OCI-LY7 (cell line): Measurements from ENCODE around the gene CELF2. TPM values are rescaled to one million over a fixed set of nuclear protein-coding genes. Genes with fewer than 3 reads are reported as not detected.

Experiments
- BruUV-seq: library from RNA; stranded (reverse); fragments of 400-500 nt; replicated peaks from 2 replicates; lab custom pipeline; 2021; lab: Mats Ljungman, UMichigan
- CTCF ChIA-PET: fragments of 300-600 bp; sonication (Branson Sonifier 250); formaldehyde crosslinking; loops from one replicate; lab custom pipeline; 2022; ENCODE audit warnings: antibody characterized with exemption; ENCODE audit not compliant: unreplicated experiment; lab: Charles Lee
- POLR2A ChIA-PET: fragments of 300-600 bp; sonication (Branson Sonifier 250); formaldehyde crosslinking; loops from one replicate; lab custom pipeline; 2022; ENCODE audit warnings: antibody characterized with exemption; lab: Charles Lee
- DNase-seq: peaks from one replicate; pipeline ENCODE4 v3.0.0-alpha.2; 2015; ENCODE audit warnings: low spot score
- H2AFZ ChIP-seq: fragments of 200-600 bp; sonication (generic), shearing (Covaris generic); 2 replicates; pipeline ENCODE4 v1.6.1; 2014; ENCODE audit warnings: mild to moderate bottlenecking, antibody characterized with exemption, low read length, moderate library complexity
- H3K27ac ChIP-seq: fragments of 200-600 bp; sonication (generic); 2 replicates; pipeline ENCODE4 v1.5.1; 2014; ENCODE audit warnings: mixed run types, low read depth, mild to moderate bottlenecking, moderate library complexity, low read length, inconsistent platforms; ENCODE audit not compliant: poor library complexity, severe bottlenecking
- H3K36me3 ChIP-seq: fragments of 200-600 bp; sonication (generic); 2 replicates; pipeline ENCODE4 v1.6.1; 2014; ENCODE audit warnings: mild to moderate bottlenecking, antibody characterized with exemption, low read length, moderate library complexity, mixed read lengths; ENCODE audit not compliant: insufficient read depth
- H3K4me1 ChIP-seq: fragments of 200-600 bp; sonication (generic); 2 replicates; pipeline ENCODE4 v1.5.1; 2014; ENCODE audit warnings: mild to moderate bottlenecking, low read length; ENCODE audit not compliant: insufficient read depth, poor library complexity, severe bottlenecking
- H3K4me2 ChIP-seq: fragments of 200-600 bp; sonication (generic); 2 replicates; pipeline ENCODE4 v1.6.1; 2014; ENCODE audit warnings: mild to moderate bottlenecking, low read length
- H3K4me3 ChIP-seq: fragments of 200-600 bp; sonication (generic); 2 replicates; pipeline ENCODE4 v1.5.1; 2014; ENCODE audit warnings: mild to moderate bottlenecking, low read depth, low read length; ENCODE audit not compliant: poor library complexity, severe bottlenecking
- H3K79me2 ChIP-seq: fragments of 200-600 bp; sonication (generic); 2 replicates; pipeline ENCODE4 v1.6.1; 2016; ENCODE audit warnings: low read depth, mild to moderate bottlenecking, low read length, moderate library complexity, mixed read lengths; ENCODE audit not compliant: insufficient read depth
- H3K9me2 ChIP-seq: fragments of 200-600 bp; sonication (generic); 2 replicates; pipeline ENCODE4 v1.6.1; 2016; ENCODE audit warnings: mild to moderate bottlenecking, low read length, mixed read lengths; ENCODE audit not compliant: insufficient read depth
- H3K9me3 ChIP-seq: fragments of 200-600 bp; sonication (generic); 2 replicates; pipeline ENCODE4 v1.6.1; 2014; ENCODE audit warnings: mild to moderate bottlenecking, mixed run types, low read length, mixed read lengths
- H4K20me1 ChIP-seq: fragments of 200-600 bp; sonication (generic); 2 replicates; pipeline ENCODE4 v1.6.1; 2014; ENCODE audit warnings: mild to moderate bottlenecking, antibody characterized with exemption, low read length, moderate library complexity, mixed read lengths; ENCODE audit not compliant: insufficient read depth
- EZH2phosphoT487 ChIP-seq: fragments of 200-600 bp; sonication (generic); IDR thresholded peaks from 2 replicates; pipeline ENCODE4 v1.6.1; 2018; ENCODE audit warnings: low read depth, borderline replicate concordance, mild to moderate bottlenecking, mixed run types, antibody characterized with exemption, low read length, moderate library complexity, mixed read lengths
- intact Hi-C: fragments of 100-400 bp; cut with micrococcal nuclease; formaldehyde crosslinking; loops from one replicate; pipeline ENCODE4 v1.10.0; 2022; ENCODE audit not compliant: unreplicated experiment
- total RNA-seq, 2 experiments: library from RNA; depleted of rRNA in 1 of 2; stranded (reverse); fragments of >200 nt in 1 of 2; shearing (Covaris generic) in 1 of 2; gene quantifications; 2 replicates each; pipeline ENCODE4 v1.2.3, GENCODE V29; 2014 to 2022
- TF ChIP-seq, protein P1 (sequence below): fragments of 200-600 bp; sonication (generic); conservative IDR thresholded peaks from 2 replicates; pipeline ENCODE4 v1.5.1; 2014; ENCODE audit warnings: mild to moderate bottlenecking, antibody characterized with exemption, low read length, moderate library complexity, mixed read lengths

CELF2 gene
- total RNA-seq, 2 experiments from 2014 or later = 5.4 to 19.1 TPM

- no TSS peak for BruUV-seq
- POLR2A ChIA-PET = no interaction called here
- CTCF ChIA-PET = no interaction called here
- TF ChIP-seq EZH2phosphoT487 = no peak
- TF ChIP-seq, protein P1, sequence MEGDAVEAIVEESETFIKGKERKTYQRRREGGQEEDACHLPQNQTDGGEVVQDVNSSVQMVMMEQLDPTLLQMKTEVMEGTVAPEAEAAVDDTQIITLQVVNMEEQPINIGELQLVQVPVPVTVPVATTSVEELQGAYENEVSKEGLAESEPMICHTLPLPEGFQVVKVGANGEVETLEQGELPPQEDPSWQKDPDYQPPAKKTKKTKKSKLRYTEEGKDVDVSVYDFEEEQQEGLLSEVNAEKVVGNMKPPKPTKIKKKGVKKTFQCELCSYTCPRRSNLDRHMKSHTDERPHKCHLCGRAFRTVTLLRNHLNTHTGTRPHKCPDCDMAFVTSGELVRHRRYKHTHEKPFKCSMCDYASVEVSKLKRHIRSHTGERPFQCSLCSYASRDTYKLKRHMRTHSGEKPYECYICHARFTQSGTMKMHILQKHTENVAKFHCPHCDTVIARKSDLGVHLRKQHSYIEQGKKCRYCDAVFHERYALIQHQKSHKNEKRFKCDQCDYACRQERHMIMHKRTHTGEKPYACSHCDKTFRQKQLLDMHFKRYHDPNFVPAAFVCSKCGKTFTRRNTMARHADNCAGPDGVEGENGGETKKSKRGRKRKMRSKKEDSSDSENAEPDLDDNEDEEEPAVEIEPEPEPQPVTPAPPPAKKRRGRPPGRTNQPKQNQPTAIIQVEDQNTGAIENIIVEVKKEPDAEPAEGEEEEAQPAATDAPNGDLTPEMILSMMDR = no peak
- Histone ChIP-seq H3K9me3 (no peaks in the 10 kb centered on the region), H3K9me2 (no peaks in the 10 kb centered on the region), H3K27ac (no peak overlapping the region), H3K79me2 (no peaks in the 10 kb centered on the region), H3K4me1 (no peaks in the 10 kb centered on the region), H3K4me2 (no peak overlapping the region), H2AFZ (no peak overlapping the region), H3K4me3 (no peak overlapping the region), H4K20me1 (no peaks in the 10 kb centered on the region), H3K36me3 (no peaks in the 10 kb centered on the region)
- DNase-seq = no peak
- intact Hi-C loops = no loop called here
Measured at GRCh38 chr10:11284291-11285085, 266.8 kb downstream of the CELF2 start.

DNA sequence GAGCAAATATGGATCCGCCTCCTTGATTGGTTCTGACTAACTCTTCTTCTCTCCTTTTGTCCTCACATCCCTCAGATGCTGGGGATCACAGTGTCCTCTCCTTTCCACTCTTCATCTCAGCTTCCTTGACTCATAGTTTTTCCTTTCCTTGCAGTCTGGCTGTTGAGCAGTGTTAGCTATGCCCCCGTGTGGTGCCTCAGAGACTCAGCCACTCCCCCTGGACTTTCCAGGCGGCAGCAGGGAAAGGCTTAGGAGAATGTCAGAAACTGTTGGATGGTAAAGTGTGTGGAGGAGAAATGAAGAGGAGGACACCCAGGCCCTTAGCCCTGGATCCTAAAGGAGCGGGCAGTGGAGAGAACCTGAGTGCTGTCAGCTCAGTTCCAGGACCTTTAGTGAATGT, 267.5 kb downstream of the CELF2 start:
- ChIA-PET POLR2A (no interaction called here), CTCF (no interaction called here)
- Histone ChIP-seq H4K20me1 (no peaks in the 10 kb centered on the region), H3K27ac (no peak overlapping the region), H3K9me2 (no peaks in the 10 kb centered on the region), H3K4me3 (no peak overlapping the region), H3K79me2 (no peaks in the 10 kb centered on the region), H3K9me3 (no peaks in the 10 kb centered on the region), H3K36me3 (no peaks in the 10 kb centered on the region), H2AFZ (no peak overlapping the region), H3K4me1 (no peaks in the 10 kb centered on the region), H3K4me2 (no peak overlapping the region)
- TF ChIP-seq EZH2phosphoT487 = no peak
- TF ChIP-seq, protein P1 = no peak
- no peak for DNase-seq
- intact Hi-C loops = no loop called here
- BruUV-seq = no TSS peak

GRCh38 chr10:11286261-11286852, 268.7 kb downstream of the CELF2 start:
- Histone ChIP-seq H3K4me1 (no peaks in the 10 kb centered on the region), H4K20me1 (no peaks in the 10 kb centered on the region), H3K9me2 (no peaks in the 10 kb centered on the region), H3K4me3 (no peak overlapping the region), H3K27ac (no peak overlapping the region), H3K36me3 (no peaks in the 10 kb centered on the region), H2AFZ (no peak overlapping the region), H3K4me2 (no peak overlapping the region), H3K9me3 (no peaks in the 10 kb centered on the region), H3K79me2 (no peaks in the 10 kb centered on the region)
- ChIA-PET POLR2A (no interaction called here), CTCF (no interaction called here)
- no peak for TF ChIP-seq EZH2phosphoT487
- TF ChIP-seq, protein P1 = no peak
- no peak for DNase-seq
- no TSS peak for BruUV-seq
- intact Hi-C loops = no loop called here
